ENCODE data around the gene SEC61A1. TPM values are rescaled to one million over a fixed set of nuclear protein-coding genes. Genes with fewer than 3 reads are reported as not detected.

The SEC61A1 gene
- total RNA-seq = 200 and 220 TPM in 2 replicates

GRCh38 chr3:128051837-128052594, at the start of gene SEC61A1:
TSS of gene SEC61A1 (plus strand) at chr3:128052437. CDS start at chr3:128052553, 116 bp downstream.

Other genes with a start within 250 kb of the SEC61A1 start
- gene MGLL, start 229.9 kb upstream of the SEC61A1 start, total RNA-seq = 40.6 and 51.6 TPM in 2 replicates
- gene KBTBD12, start 137.2 kb upstream of the SEC61A1 start, total RNA-seq = not detected in 2 replicates
- 75.3 and 94.6 TPM in 2 replicates for gene RUVBL1, start 71.4 kb downstream of the SEC61A1 start, total RNA-seq
- 3.0 and 4.1 TPM in 2 replicates for gene EEFSEC, start 101.0 kb downstream of the SEC61A1 start, total RNA-seq

All from endothelial cell of coronary artery (primary cell).